Panc1 (cell line): ENCODE measurements around the gene PPP3R1. TPM values are rescaled to one million over a fixed set of nuclear protein-coding genes. Genes with fewer than 3 reads are reported as not detected.

Experiments
- ATAC-seq: fragments of 200-7000 bp; cut with Tn5 transposase; 2 replicates; pipeline ENCODE4 v1.9.1; 2020; ENCODE audit warnings: mild to moderate bottlenecking, moderate library complexity
- BruUV-seq: library from RNA; stranded (reverse); fragments of 400-500 nt; replicated peaks from 2 replicates; lab custom pipeline; 2021; lab: Mats Ljungman, UMichigan
- CTCF ChIA-PET: fragments of 300-600 bp; sonication (Branson Sonifier 250); formaldehyde crosslinking; loops from one replicate; lab custom pipeline; 2022; ENCODE audit warnings: antibody characterized with exemption; lab: Charles Lee
- POLR2A ChIA-PET: fragments of 300-600 bp; sonication (Branson Sonifier 250); formaldehyde crosslinking; loops from one replicate; lab custom pipeline; 2022; ENCODE audit warnings: antibody characterized with exemption; lab: Charles Lee
- DNase-seq: peaks from one replicate; pipeline ENCODE4 v3.0.0-alpha.2; 2010; ENCODE audit warnings: low read depth, low spot score
- H3K27ac ChIP-seq: 2 replicates; pipeline ENCODE4 v1.5.1; 2011; ENCODE audit warnings: mild to moderate bottlenecking, low read length, inconsistent platforms
- H3K27me3 ChIP-seq: fragments of 200-500 bp; sonication (Bioruptor generic); 2 replicates; pipeline ENCODE4 v1.6.0; 2014; ENCODE audit warnings: low read length, inconsistent platforms; ENCODE audit not compliant: control insufficient read depth, insufficient read depth
- H3K36me3 ChIP-seq: fragments of 200-500 bp; sonication (Bioruptor generic); 2 replicates; pipeline ENCODE4 v1.5.1; 2014; ENCODE audit warnings: inconsistent platforms, mild to moderate bottlenecking, low read length, moderate library complexity; ENCODE audit not compliant: control insufficient read depth, insufficient read depth
- H3K4me1 ChIP-seq: 2 replicates; pipeline ENCODE4 v1.5.1; 2011; ENCODE audit warnings: inconsistent platforms, mild to moderate bottlenecking, low read length, moderate library complexity; ENCODE audit not compliant: control insufficient read depth, insufficient read depth
- H3K4me3 ChIP-seq, 2 experiments: 2 replicates each; pipeline ENCODE4 v1.5.1; 2011 to 2012; ENCODE audit warnings: low read depth in 2 of 2, low read length in 2 of 2, mild to moderate bottlenecking in 2 of 2, inconsistent platforms in 1 of 2, moderate library complexity in 1 of 2
- H3K9me3 ChIP-seq: fragments of 200-500 bp; sonication (Bioruptor generic); 2 replicates; pipeline ENCODE4 v1.5.1; 2014; ENCODE audit warnings: low read depth, mild to moderate bottlenecking, inconsistent platforms, low read length, moderate library complexity; ENCODE audit not compliant: control insufficient read depth, insufficient read depth
- POLR2AphosphoS5 ChIP-seq: IDR thresholded peaks from 2 replicates; pipeline ENCODE4 v1.6.1; 2012; ENCODE audit warnings: mild to moderate bottlenecking, low read depth, low read length, moderate library complexity
- SIN3A ChIP-seq: IDR thresholded peaks from 2 replicates; pipeline ENCODE4 v1.6.1; 2012; ENCODE audit warnings: low read depth, mild to moderate bottlenecking, low read length, moderate library complexity, borderline replicate concordance; ENCODE audit not compliant: insufficient read depth
- TCF7L2 ChIP-seq: IDR thresholded peaks from 2 replicates; pipeline ENCODE4 v1.6.1; 2011; ENCODE audit warnings: mild to moderate bottlenecking, low read depth, low read length, inconsistent platforms
- in situ Hi-C: cut with HindIII; loops from 2 replicates; pipeline ENCODE4 v1.10.0; 2016; ENCODE audit warnings: low sequenced_read_pairs, low pct_unique_long_range_greater_than_20kb
- intact Hi-C: fragments of 100-400 bp; cut with micrococcal nuclease; formaldehyde crosslinking; loops from one replicate; pipeline ENCODE4 v1.10.0; 2022; ENCODE audit not compliant: unreplicated experiment
- total RNA-seq: library from RNA; stranded (reverse); gene quantifications from one replicate; pipeline ENCODE4 v1.2.1, GENCODE V29; 2021; ENCODE audit not compliant: unreplicated experiment
- TF ChIP-seq, protein P1 (sequence below), 2 experiments: IDR thresholded peaks; 2 replicates each; pipeline ENCODE4 v1.6.1; 2011 to 2012; ENCODE audit warnings: low read depth in 2 of 2, control low read depth in 1 of 2, low read length in 1 of 2, mild to moderate bottlenecking in 1 of 2, moderate library complexity in 1 of 2; ENCODE audit not compliant: insufficient read depth in 1 of 2
- TF ChIP-seq, protein P2 (sequence below): fragments of 450-650 bp; IDR thresholded peaks from 2 replicates; pipeline ENCODE4 v1.5.1; 2017; ENCODE audit warnings: mild to moderate bottlenecking

The PPP3R1 gene
- total RNA-seq, 1 experiment from 2014 or later = 77.9 TPM

DNA sequence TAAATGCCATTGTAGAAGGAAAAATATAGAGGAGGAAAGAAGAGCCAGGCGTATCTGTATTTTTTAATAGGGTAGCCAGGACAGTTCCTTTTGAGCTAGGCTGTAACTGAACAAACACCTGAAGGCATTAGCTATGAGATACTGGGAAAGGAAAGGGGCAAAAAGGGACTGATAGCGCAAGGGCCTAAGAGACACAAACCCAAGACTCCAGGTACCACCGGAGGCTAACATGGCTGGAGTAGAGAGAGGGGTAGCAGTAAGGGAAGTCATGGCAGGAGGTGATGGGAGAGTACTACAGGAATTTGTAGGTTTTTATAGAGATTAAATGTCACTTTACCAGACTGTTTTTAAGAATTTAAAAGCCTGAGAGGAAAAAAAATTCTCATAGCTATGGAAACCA lies 73.9 kb downstream of the PPP3R1 start:
- ChIA-PET CTCF (no interaction called here), POLR2A (no interaction called here)
- H3K9me3 ChIP-seq = no peaks in the 10 kb centered on the region
- no peak for DNase-seq
- BruUV-seq = no TSS peak
- H3K4me1 ChIP-seq = no peaks in the 10 kb centered on the region
- in situ Hi-C loops (no loop called here), intact Hi-C loops (no loop called here)
- TF ChIP-seq, protein P1, sequence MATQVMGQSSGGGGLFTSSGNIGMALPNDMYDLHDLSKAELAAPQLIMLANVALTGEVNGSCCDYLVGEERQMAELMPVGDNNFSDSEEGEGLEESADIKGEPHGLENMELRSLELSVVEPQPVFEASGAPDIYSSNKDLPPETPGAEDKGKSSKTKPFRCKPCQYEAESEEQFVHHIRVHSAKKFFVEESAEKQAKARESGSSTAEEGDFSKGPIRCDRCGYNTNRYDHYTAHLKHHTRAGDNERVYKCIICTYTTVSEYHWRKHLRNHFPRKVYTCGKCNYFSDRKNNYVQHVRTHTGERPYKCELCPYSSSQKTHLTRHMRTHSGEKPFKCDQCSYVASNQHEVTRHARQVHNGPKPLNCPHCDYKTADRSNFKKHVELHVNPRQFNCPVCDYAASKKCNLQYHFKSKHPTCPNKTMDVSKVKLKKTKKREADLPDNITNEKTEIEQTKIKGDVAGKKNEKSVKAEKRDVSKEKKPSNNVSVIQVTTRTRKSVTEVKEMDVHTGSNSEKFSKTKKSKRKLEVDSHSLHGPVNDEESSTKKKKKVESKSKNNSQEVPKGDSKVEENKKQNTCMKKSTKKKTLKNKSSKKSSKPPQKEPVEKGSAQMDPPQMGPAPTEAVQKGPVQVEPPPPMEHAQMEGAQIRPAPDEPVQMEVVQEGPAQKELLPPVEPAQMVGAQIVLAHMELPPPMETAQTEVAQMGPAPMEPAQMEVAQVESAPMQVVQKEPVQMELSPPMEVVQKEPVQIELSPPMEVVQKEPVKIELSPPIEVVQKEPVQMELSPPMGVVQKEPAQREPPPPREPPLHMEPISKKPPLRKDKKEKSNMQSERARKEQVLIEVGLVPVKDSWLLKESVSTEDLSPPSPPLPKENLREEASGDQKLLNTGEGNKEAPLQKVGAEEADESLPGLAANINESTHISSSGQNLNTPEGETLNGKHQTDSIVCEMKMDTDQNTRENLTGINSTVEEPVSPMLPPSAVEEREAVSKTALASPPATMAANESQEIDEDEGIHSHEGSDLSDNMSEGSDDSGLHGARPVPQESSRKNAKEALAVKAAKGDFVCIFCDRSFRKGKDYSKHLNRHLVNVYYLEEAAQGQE (IDR thresholded peaks at IDR 0.05; ENCODE audit: insufficient read depth in 1 of 2, low read depth in 2 of 2, low read length in 1 of 2) = no peak
- TF ChIP-seq POLR2AphosphoS5 (no peak), TCF7L2 (no peak)
- TF ChIP-seq, protein P2, sequence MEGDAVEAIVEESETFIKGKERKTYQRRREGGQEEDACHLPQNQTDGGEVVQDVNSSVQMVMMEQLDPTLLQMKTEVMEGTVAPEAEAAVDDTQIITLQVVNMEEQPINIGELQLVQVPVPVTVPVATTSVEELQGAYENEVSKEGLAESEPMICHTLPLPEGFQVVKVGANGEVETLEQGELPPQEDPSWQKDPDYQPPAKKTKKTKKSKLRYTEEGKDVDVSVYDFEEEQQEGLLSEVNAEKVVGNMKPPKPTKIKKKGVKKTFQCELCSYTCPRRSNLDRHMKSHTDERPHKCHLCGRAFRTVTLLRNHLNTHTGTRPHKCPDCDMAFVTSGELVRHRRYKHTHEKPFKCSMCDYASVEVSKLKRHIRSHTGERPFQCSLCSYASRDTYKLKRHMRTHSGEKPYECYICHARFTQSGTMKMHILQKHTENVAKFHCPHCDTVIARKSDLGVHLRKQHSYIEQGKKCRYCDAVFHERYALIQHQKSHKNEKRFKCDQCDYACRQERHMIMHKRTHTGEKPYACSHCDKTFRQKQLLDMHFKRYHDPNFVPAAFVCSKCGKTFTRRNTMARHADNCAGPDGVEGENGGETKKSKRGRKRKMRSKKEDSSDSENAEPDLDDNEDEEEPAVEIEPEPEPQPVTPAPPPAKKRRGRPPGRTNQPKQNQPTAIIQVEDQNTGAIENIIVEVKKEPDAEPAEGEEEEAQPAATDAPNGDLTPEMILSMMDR = no peak
- H3K4me3 ChIP-seq = no peak overlapping the region
- no peaks in the 10 kb centered on the region for H3K27me3 ChIP-seq
- ATAC-seq = no peak
- no peak overlapping the region for H3K27ac ChIP-seq
- peaks cover 21% of the 10 kb centered on the region for H3K36me3 ChIP-seq

DNA sequence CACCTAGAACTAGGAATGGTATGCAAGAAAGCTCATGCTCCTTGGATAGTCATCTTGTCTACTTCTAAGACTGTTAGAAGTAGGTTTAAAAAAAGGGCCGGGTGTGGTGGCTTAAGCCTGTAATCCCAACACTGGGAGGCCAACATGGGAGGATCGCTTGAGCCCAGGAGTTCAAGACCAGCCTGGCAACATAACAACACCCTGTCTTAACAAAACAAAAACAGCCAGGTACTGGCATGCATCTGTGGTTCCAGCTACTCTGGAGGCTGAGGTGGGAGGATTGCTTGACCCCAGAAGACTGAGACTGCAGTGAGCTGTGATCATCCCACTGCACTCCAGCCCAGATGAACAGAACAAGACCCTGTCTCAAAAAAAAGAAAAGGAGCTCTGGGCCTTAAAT lies 74.8 kb downstream of the PPP3R1 start:
- POLR2A ChIA-PET = interaction anchor here (0.6 kb wide), 1 partner anchor 27 kb away, joined by 4 read pairs; no protein-coding TSS in a partner anchor
- in situ Hi-C loops = no loop called here
- CTCF ChIA-PET = no interaction called here
- Histone ChIP-seq H3K4me1 (no peaks in the 10 kb centered on the region), H3K27ac (no peak overlapping the region), H3K27me3 (no peaks in the 10 kb centered on the region), H3K36me3 (peaks cover 21% of the 10 kb centered on the region), H3K4me3 (no peak overlapping the region), H3K9me3 (no peaks in the 10 kb centered on the region)
- ATAC-seq (peak; percentile 51; the same call in 1 of the 2 replicates), DNase-seq (no peak)
- TF ChIP-seq, protein P1 (IDR thresholded peaks at IDR 0.05; ENCODE audit: insufficient read depth in 1 of 2, low read depth in 2 of 2, low read length in 1 of 2) = no peak
- TF ChIP-seq, protein P2 = no peak
- TF ChIP-seq SIN3A = no peak
- TF ChIP-seq TCF7L2 = no peak
- TF ChIP-seq POLR2AphosphoS5 = no peak
- BruUV-seq = no TSS peak
- intact Hi-C loops = no loop called here
